H9 (cell line): ENCODE data around the gene GRWD1. TPM values are rescaled to one million over a fixed set of nuclear protein-coding genes. Genes with fewer than 3 reads are reported as not detected.

Experiments
- DNase-seq: peaks from one replicate; pipeline ENCODE4 v3.0.0-alpha.2; 2017
- H2AFZ ChIP-seq: one replicate; pipeline ENCODE4 v1.6.1; 2013; ENCODE audit warnings: mild to moderate bottlenecking, low read length, control low read depth, moderate library complexity
- H2AK5ac ChIP-seq: 2 replicates; pipeline ENCODE4 v1.6.1; 2013; ENCODE audit warnings: low read length, control low read depth, mixed read lengths; ENCODE audit not compliant: insufficient read length
- H2BK120ac ChIP-seq: one replicate; pipeline ENCODE4 v1.6.1; 2013; ENCODE audit warnings: low read depth, mild to moderate bottlenecking, low read length, control low read depth, inconsistent platforms; ENCODE audit not compliant: poor library complexity, severe bottlenecking
- H2BK12ac ChIP-seq: 2 replicates; pipeline ENCODE4 v1.6.1; 2013; ENCODE audit warnings: low read length, control low read depth, mixed read lengths, low read depth; ENCODE audit not compliant: insufficient read length
- H2BK15ac ChIP-seq: 2 replicates; pipeline ENCODE4 v1.6.1; 2013; ENCODE audit warnings: low read depth, low read length, control low read depth
- H2BK20ac ChIP-seq: one replicate; pipeline ENCODE4 v1.6.1; 2013; ENCODE audit warnings: low read depth, mild to moderate bottlenecking, low read length, control low read depth, inconsistent platforms; ENCODE audit not compliant: poor library complexity, severe bottlenecking
- H2BK5ac ChIP-seq: 2 replicates; pipeline ENCODE4 v1.6.1; 2013; ENCODE audit warnings: low read length, control low read depth, mixed read lengths; ENCODE audit not compliant: insufficient read length
- H3K14ac ChIP-seq: 2 replicates; pipeline ENCODE4 v1.6.1; 2013; ENCODE audit warnings: low read length, control low read depth; ENCODE audit not compliant: insufficient read depth
- H3K18ac ChIP-seq: 2 replicates; pipeline ENCODE4 v1.6.1; 2013; ENCODE audit warnings: low read depth, mild to moderate bottlenecking, mixed read lengths, low read length, control low read depth; ENCODE audit not compliant: insufficient read length
- H3K23ac ChIP-seq: 2 replicates; pipeline ENCODE4 v1.6.1; 2013; ENCODE audit warnings: low read length, control low read depth, mixed read lengths, low read depth; ENCODE audit not compliant: insufficient read length
- H3K23me2 ChIP-seq: 2 replicates; pipeline ENCODE4 v1.6.1; 2013; ENCODE audit warnings: low read depth, mild to moderate bottlenecking, mixed read lengths, low read length, control low read depth; ENCODE audit not compliant: insufficient read length, poor library complexity, severe bottlenecking
- H3K27ac ChIP-seq: 2 replicates; pipeline ENCODE4 v1.5.1; 2013; ENCODE audit warnings: low read length, control low read depth, mixed read lengths, low read depth; ENCODE audit not compliant: insufficient read length
- H3K27me3 ChIP-seq: 2 replicates; pipeline ENCODE4 v1.6.1; 2013; ENCODE audit warnings: low read length, control low read depth, inconsistent platforms; ENCODE audit not compliant: insufficient read depth
- H3K4ac ChIP-seq: 2 replicates; pipeline ENCODE4 v1.6.1; 2013; ENCODE audit warnings: low read depth, mild to moderate bottlenecking, control low read depth, inconsistent platforms, low read length, moderate library complexity
- H3K4me1 ChIP-seq: 2 replicates; pipeline ENCODE4 v1.6.1; 2013; ENCODE audit warnings: low read length, control low read depth, inconsistent platforms; ENCODE audit not compliant: insufficient read depth
- H3K4me2 ChIP-seq: 2 replicates; pipeline ENCODE4 v1.6.1; 2013; ENCODE audit warnings: low read length, control low read depth, mixed read lengths; ENCODE audit not compliant: insufficient read length, insufficient read depth
- H3K56ac ChIP-seq: 2 replicates; pipeline ENCODE4 v1.6.1; 2013; ENCODE audit warnings: low read depth, mild to moderate bottlenecking, mixed read lengths, low read length, control low read depth; ENCODE audit not compliant: insufficient read length
- H3K79me1 ChIP-seq: 2 replicates; pipeline ENCODE4 v1.6.1; 2013; ENCODE audit warnings: low read depth, mild to moderate bottlenecking, moderate library complexity, low read length, control low read depth, inconsistent platforms; ENCODE audit not compliant: insufficient read depth, poor library complexity, severe bottlenecking
- H3K79me2 ChIP-seq: 2 replicates; pipeline ENCODE4 v1.6.1; 2013; ENCODE audit warnings: low read length, control low read depth, inconsistent platforms; ENCODE audit not compliant: insufficient read depth
- H3K9ac ChIP-seq: 2 replicates; pipeline ENCODE4 v1.6.1; 2013; ENCODE audit warnings: low read length, control low read depth, mixed read lengths; ENCODE audit not compliant: insufficient read length; ENCODE audit errors: extremely low read depth
- H3K9me3 ChIP-seq: one replicate; pipeline ENCODE4 v1.6.1; 2013; ENCODE audit warnings: low read depth, low read length, inconsistent platforms; ENCODE audit not compliant: control insufficient read depth
- H3T11ph ChIP-seq: one replicate; pipeline ENCODE4 v1.6.1; 2013; ENCODE audit warnings: mild to moderate bottlenecking, low read length, control low read depth, inconsistent platforms
- H4K20me1 ChIP-seq: one replicate; pipeline ENCODE4 v1.6.1; 2013; ENCODE audit not compliant: control insufficient read depth, insufficient read length, insufficient read depth
- H4K5ac ChIP-seq: 2 replicates; pipeline ENCODE4 v1.6.1; 2013; ENCODE audit warnings: low read depth, mild to moderate bottlenecking, mixed read lengths, low read length, control low read depth; ENCODE audit not compliant: insufficient read length
- H4K8ac ChIP-seq: replicated peaks from 2 replicates; pipeline ENCODE4 v1.6.1; 2013; ENCODE audit warnings: low read length, control low read depth, mixed read lengths, low read depth; ENCODE audit not compliant: insufficient read length
- H4K91ac ChIP-seq: 2 replicates; pipeline ENCODE4 v1.6.1; 2013; ENCODE audit warnings: low read depth, mild to moderate bottlenecking, moderate library complexity, mixed read lengths, low read length, control low read depth; ENCODE audit not compliant: insufficient read length
- H3K27ac Mint-ChIP-seq, 3 experiments: 2 replicates in 2 of 3; 3 replicates in 1 of 3; pipeline ENCODE4 v1.8.0; 2020 to 2021; ENCODE audit warnings: mixed read lengths in 3 of 3, mild to moderate bottlenecking in 1 of 3, moderate library complexity in 1 of 3
- H3K27me3 Mint-ChIP-seq: 2 replicates; pipeline ENCODE4 v1.8.0; 2021; ENCODE audit warnings: low read depth, mild to moderate bottlenecking, moderate library complexity, mixed read lengths
- H3K36me3 Mint-ChIP-seq, 3 experiments: 2 replicates in 2 of 3; 3 replicates in 1 of 3; pipeline ENCODE4 v1.8.0; 2020 to 2021; ENCODE audit warnings: low read depth in 3 of 3, mixed read lengths in 3 of 3; ENCODE audit not compliant: insufficient read depth in 1 of 3
- H3K4me1 Mint-ChIP-seq, 2 experiments: 2 replicates each; pipeline ENCODE4 v1.8.0; 2020; ENCODE audit warnings: mixed read lengths in 2 of 2
- H3K4me3 Mint-ChIP-seq, 2 experiments: 2 replicates in 1 of 2; 3 replicates in 1 of 2; pipeline ENCODE4 v1.8.0; 2020 to 2021; ENCODE audit warnings: mild to moderate bottlenecking in 2 of 2, mixed read lengths in 2 of 2, moderate library complexity in 1 of 2
- H3K9me3 Mint-ChIP-seq, 2 experiments: 2 replicates in 1 of 2; 3 replicates in 1 of 2; pipeline ENCODE4 v1.8.0; 2020; ENCODE audit warnings: mild to moderate bottlenecking in 2 of 2, mixed read lengths in 2 of 2, moderate library complexity in 1 of 2
- WGBS: extraction: QIAGEN DNeasy Blood & Tissue Kit; methylation state at CpG from one replicate; pipeline ENCODE4 v1.1.7; 2013; ENCODE audit warnings: missing lambda C conversion rate, low lambda C conversion rate, mixed read lengths; ENCODE audit not compliant: insufficient read length; ENCODE audit errors: extremely low coverage; 5-methylcytosine and 5-hydroxymethylcytosine counted together
- total RNA-seq: library from RNA; stranded (reverse); gene quantifications from 2 replicates; pipeline ENCODE4 v1.2.1, GENCODE V29; 2021
- TF ChIP-seq, protein P1 (sequence below): fragments of 200-600 bp; sonication (generic); conservative IDR thresholded peaks from 3 replicates; pipeline ENCODE4 v1.8.0; 2021; ENCODE audit warnings: antibody characterized with exemption, mild to moderate bottlenecking

The GRWD1 gene
- total RNA-seq, 1 experiment from 2014 or later, result 92.0 TPM

- Histone ChIP-seq H4K20me1 (no peaks in the 10 kb centered on the region), H4K91ac (no peak overlapping the region), H2AFZ (no peak overlapping the region), H2AK5ac (no peak overlapping the region), H3K79me1 (no peaks in the 10 kb centered on the region), H3K23ac (no peak overlapping the region), H2BK15ac (no peak overlapping the region), H2BK12ac (no peak overlapping the region), H3K4me1 (no peaks in the 10 kb centered on the region), H3T11ph (no peak overlapping the region), H3K27me3 (no peaks in the 10 kb centered on the region), H3K9me3 (no peaks in the 10 kb centered on the region), H2BK5ac (no peak overlapping the region), H3K4me2 (no peak overlapping the region), H3K27ac (no peak overlapping the region), H4K8ac (no peak overlapping the region), H3K14ac (no peak overlapping the region), H3K9ac (no peak overlapping the region), H4K5ac (no peak overlapping the region), H3K23me2 (no peaks in the 10 kb centered on the region), H3K56ac (no peak overlapping the region), H3K4ac (no peak overlapping the region), H2BK120ac (no peak overlapping the region), H3K79me2 (no peaks in the 10 kb centered on the region), H2BK20ac (no peak overlapping the region), H3K18ac (no peak overlapping the region)
- TF ChIP-seq, protein P1, sequence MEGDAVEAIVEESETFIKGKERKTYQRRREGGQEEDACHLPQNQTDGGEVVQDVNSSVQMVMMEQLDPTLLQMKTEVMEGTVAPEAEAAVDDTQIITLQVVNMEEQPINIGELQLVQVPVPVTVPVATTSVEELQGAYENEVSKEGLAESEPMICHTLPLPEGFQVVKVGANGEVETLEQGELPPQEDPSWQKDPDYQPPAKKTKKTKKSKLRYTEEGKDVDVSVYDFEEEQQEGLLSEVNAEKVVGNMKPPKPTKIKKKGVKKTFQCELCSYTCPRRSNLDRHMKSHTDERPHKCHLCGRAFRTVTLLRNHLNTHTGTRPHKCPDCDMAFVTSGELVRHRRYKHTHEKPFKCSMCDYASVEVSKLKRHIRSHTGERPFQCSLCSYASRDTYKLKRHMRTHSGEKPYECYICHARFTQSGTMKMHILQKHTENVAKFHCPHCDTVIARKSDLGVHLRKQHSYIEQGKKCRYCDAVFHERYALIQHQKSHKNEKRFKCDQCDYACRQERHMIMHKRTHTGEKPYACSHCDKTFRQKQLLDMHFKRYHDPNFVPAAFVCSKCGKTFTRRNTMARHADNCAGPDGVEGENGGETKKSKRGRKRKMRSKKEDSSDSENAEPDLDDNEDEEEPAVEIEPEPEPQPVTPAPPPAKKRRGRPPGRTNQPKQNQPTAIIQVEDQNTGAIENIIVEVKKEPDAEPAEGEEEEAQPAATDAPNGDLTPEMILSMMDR, result no peak
- H3K4me3 Mint-ChIP-seq, result no peak overlapping the region
- peaks cover 40 to 75% (median 61%) of the 10 kb centered on the region in 3 experiments for H3K36me3 Mint-ChIP-seq
- H3K4me1 Mint-ChIP-seq, result peaks cover 0 to 8% of the 10 kb centered on the region in 2 experiments; a peak in 2 of 4 replicates
- no peak for DNase-seq
- no peaks in the 10 kb centered on the region for H3K27me3 Mint-ChIP-seq
- no peaks in the 10 kb centered on the region for H3K9me3 Mint-ChIP-seq
- WGBS, result no CpG with 5 or more reads among the region's 22 CpGs
- no peak overlapping the region for H3K27ac Mint-ChIP-seq
Measured at GRCh38 chr19:48477698-48478338, 32.0 kb downstream of the GRWD1 start.
